ENCODE data around the gene ICAM1. TPM values are rescaled to one million over a fixed set of nuclear protein-coding genes. Genes with fewer than 3 reads are reported as not detected.

ICAM1 gene
- polyA plus RNA-seq, 3 donors from 2014 or later: 9.9 to 18.4 (median 18.0) TPM

GRCh38 chr19:10288662-10289166 lies 17.8 kb downstream of the ICAM1 start:
- Mint-ChIP-seq H3K27ac (peak overlapping the region in 3 of 6 donors; percentile 41 to 66 (median 49)), H3K36me3 (peaks cover 18 to 22% (median 18%) of the 10 kb centered on the region in 3 donors), H3K4me1 (peaks cover 75 to 83% of the 10 kb centered on the region in 2 donors), H3K27me3 (ENCODE audit: low read depth in 3 of 3) (peaks cover 44 to 70% (median 48%) of the 10 kb centered on the region in 3 donors), H3K9me3 (peaks cover 0 to 4% (median 0%) of the 10 kb centered on the region in 6 donors), H3K4me3 (peak overlapping the region; percentile 78 to 85 (median 83))
- DNase-seq: no peak

DNA sequence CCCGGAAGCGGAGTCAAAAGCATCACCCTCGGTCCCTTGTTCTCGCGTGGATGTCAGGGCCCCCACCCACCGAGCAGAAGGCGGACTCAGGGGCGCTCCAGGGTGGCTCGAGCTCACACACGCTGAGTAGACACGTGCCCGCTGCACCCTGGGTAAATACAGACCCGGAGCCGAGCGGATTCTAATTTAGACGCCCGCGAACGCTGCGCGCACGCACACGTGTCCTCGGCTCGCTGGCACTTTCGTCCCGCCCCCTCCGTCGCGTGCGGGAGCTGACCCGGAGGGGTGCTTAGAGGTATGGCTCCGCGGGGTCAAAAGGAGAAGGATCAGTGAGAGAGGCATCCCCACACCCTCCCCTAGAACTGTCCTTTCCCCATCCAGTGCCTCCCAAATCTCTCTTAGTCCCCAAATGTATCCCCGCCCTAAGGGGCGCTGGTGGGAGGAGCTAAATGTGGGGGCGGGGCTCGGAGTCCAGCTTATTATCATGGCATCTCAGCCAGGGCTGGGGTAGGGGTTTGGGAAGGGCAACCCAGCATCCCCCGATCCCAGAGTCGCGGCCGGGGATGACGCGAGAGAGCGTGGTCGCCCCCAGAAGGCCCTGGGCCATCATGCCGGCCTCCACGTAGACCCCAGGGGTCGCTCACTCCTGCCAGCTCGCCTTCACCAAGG lies 18.4 kb downstream of the ICAM1 start:
- peak overlapping the region in 3 of 6 donors; percentile 41 to 66 (median 49) for H3K27ac Mint-ChIP-seq
- peaks cover 18% of the 10 kb centered on the region in 3 donors for H3K36me3 Mint-ChIP-seq
- H3K27me3 Mint-ChIP-seq (ENCODE audit: low read depth in 3 of 3): peaks cover 44 to 75% (median 49%) of the 10 kb centered on the region in 3 donors
- H3K4me3 Mint-ChIP-seq: peak overlapping the region; percentile 78 to 85 (median 83)
- DNase-seq: peak; percentile 57 to 68 (median 63)
- H3K9me3 Mint-ChIP-seq: peaks cover 0 to 4% (median 0%) of the 10 kb centered on the region in 6 donors
- H3K4me1 Mint-ChIP-seq: peaks cover 75 to 83% of the 10 kb centered on the region in 2 donors

DNA sequence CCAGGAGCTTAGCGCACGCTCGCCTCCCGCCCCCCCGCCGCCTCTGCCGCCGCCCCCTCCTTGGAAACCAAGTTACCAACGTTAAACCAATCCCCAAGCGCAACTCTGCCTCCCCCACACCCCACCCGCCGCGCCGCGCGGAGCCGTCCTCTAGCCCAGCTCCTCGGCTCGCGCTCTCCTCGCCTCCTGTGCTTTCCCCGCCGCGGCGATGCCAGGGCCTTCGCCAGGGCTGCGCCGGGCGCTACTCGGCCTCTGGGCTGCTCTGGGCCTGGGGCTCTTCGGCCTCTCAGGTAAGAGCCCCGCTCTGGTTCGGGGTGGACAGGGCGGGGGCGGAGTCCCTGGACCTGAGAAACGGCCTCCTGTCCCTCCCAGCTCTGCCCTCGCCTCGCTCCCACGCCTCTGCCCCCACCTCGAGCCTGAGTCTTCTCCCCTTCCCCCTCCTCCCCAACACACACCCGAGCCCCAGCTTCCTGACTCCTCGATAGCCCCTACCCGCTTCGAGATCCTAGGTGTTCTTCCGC lies 19.0 kb downstream of the ICAM1 start, which contains the start of gene ICAM5:
Gene ICAM5 (plus strand): TSS at position 117 of the 521 bp plus-strand sequence. CDS start 92 bp downstream, at position 209.
- peak in 2 of 3 donors; percentile 24 to 36 for DNase-seq
- H3K36me3 Mint-ChIP-seq: peaks cover 13 to 17% (median 14%) of the 10 kb centered on the region in 3 donors
- peaks cover 0 to 4% (median 0%) of the 10 kb centered on the region in 6 donors for H3K9me3 Mint-ChIP-seq
- peaks cover 77 to 82% of the 10 kb centered on the region in 2 donors for H3K4me1 Mint-ChIP-seq
- peaks cover 50 to 77% (median 51%) of the 10 kb centered on the region in 3 donors for H3K27me3 Mint-ChIP-seq (ENCODE audit: low read depth in 3 of 3)
- H3K4me3 Mint-ChIP-seq: peak within 1 kb of the TSS; percentile 83 to 90 (median 85)
- peak within 1 kb of the TSS in 3 of 6 donors; percentile 41 to 66 (median 49) for H3K27ac Mint-ChIP-seq

- no peak for DNase-seq
- H3K27me3 Mint-ChIP-seq (ENCODE audit: low read depth in 3 of 3): peaks cover 51 to 77% (median 54%) of the 10 kb centered on the region in 3 donors
- peak overlapping the region; percentile 83 to 90 (median 85) for H3K4me3 Mint-ChIP-seq
- H3K4me1 Mint-ChIP-seq: peaks cover 76 to 78% of the 10 kb centered on the region in 2 donors
- peak overlapping the region in 1 of 6 donors; percentile 39 for H3K27ac Mint-ChIP-seq
- H3K36me3 Mint-ChIP-seq: peaks cover 8 to 11% (median 9%) of the 10 kb centered on the region in 3 donors
- peaks cover 0 to 2% (median 0%) of the 10 kb centered on the region in 6 donors for H3K9me3 Mint-ChIP-seq
Measured at GRCh38 chr19:10290357-10290875, 19.5 kb downstream of the ICAM1 start.

DNA sequence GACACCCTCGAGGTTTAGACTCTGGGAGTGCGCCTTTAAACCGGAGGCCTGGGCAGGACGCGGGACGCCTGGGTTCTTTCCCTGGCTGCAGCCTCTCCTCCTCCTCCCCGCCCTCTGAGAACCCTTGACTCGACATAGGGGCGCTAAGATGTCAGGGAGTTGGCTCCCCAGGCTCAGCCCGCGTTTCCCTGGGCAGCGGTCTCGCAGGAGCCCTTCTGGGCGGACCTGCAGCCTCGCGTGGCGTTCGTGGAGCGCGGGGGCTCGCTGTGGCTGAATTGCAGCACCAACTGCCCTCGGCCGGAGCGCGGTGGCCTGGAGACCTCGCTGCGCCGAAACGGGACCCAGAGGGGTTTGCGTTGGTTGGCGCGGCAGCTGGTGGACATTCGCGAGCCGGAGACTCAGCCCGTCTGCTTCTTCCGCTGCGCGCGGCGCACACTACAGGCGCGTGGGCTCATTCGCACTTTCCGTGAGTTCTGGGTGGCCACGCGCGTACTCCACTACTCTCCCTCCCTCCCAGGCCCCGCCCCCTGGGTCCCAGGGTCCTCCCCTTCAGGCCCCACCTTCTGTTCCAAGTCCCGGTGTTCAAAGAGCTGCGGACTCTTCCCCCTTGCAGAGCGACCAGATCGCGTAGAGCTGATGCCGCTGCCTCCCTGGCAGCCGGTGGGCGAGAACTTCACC lies 20.1 kb downstream of the ICAM1 start:
- Mint-ChIP-seq H3K4me1 (peaks cover 78% of the 10 kb centered on the region in 2 donors), H3K27me3 (ENCODE audit: low read depth in 3 of 3) (peaks cover 54 to 81% (median 59%) of the 10 kb centered on the region in 3 donors)
- DNase-seq: peak; percentile 54 to 59 (median 55)

GRCh38 chr19:10291554-10292205 lies 20.8 kb downstream of the ICAM1 start:
- Mint-ChIP-seq H3K4me3 (peak overlapping the region; percentile 83 to 90 (median 85)), H3K9me3 (peaks cover 0 to 3% (median 0%) of the 10 kb centered on the region in 6 donors), H3K36me3 (no peaks in the 10 kb centered on the region), H3K27ac (peak overlapping the region in 4 of 6 donors; percentile 39 to 73 (median 56)), H3K4me1 (peaks cover 71% of the 10 kb centered on the region in 2 donors), H3K27me3 (ENCODE audit: low read depth in 3 of 3) (peaks cover 54 to 76% (median 59%) of the 10 kb centered on the region in 3 donors)
- peak in 1 of 3 donors; percentile 17 for DNase-seq

More for the DNA sequence above, 20.1 kb downstream of the ICAM1 start:
- Mint-ChIP-seq H3K27ac (peak overlapping the region in 3 of 6 donors; percentile 32 to 71 (median 39)), H3K9me3 (peaks cover 0 to 2% (median 0%) of the 10 kb centered on the region in 6 donors), H3K4me3 (peak overlapping the region; percentile 83 to 90 (median 85)), H3K36me3 (peaks cover 2 to 6% (median 3%) of the 10 kb centered on the region in 3 donors)

- DNase-seq: peak; percentile 71 to 73 (median 72)
- peak overlapping the region; percentile 83 to 90 (median 85) for H3K4me3 Mint-ChIP-seq
- peak overlapping the region in 5 of 6 donors; percentile 39 to 73 (median 50) for H3K27ac Mint-ChIP-seq
- H3K4me1 Mint-ChIP-seq: peaks cover 65% of the 10 kb centered on the region in 2 donors
- no peaks in the 10 kb centered on the region for H3K36me3 Mint-ChIP-seq
- H3K27me3 Mint-ChIP-seq (ENCODE audit: low read depth in 3 of 3): peaks cover 48 to 72% (median 56%) of the 10 kb centered on the region in 3 donors
- H3K9me3 Mint-ChIP-seq: peaks cover 0 to 3% (median 0%) of the 10 kb centered on the region in 6 donors
Measured at GRCh38 chr19:10292206-10292788, 21.4 kb downstream of the ICAM1 start.

DNA sequence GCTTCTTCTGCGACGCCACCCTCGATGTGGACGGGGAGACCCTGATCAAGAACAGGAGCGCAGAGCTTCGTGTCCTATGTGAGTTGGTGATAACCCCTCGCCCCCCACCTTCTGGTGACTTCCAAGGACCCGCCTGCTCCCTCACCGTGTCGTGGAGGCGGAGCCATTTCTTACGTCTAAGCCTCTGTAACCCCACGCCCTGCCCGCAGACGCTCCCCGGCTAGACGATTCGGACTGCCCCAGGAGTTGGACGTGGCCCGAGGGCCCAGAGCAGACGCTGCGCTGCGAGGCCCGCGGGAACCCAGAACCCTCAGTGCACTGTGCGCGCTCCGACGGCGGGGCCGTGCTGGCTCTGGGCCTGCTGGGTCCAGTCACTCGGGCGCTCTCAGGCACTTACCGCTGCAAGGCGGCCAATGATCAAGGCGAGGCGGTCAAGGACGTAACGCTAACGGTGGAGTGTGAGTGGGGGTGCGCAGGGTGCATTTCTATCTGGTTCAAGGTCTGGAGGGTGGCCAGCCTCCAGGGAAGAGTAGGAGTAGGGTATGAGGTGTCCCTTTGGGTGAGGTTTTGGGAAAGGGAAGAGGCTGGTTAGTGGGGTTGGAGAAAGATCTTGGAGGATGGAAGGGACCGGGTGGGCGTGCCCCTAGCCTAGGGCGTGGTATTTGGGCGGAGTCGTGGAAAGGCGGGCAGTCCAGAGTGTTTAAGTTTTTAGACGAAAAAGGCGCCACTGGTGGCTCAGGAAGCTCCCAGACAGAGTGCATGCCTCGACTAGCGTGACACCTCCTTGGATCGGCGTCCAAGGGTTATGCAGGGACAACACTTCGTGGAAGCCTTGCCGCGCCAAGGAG lies 22.1 kb downstream of the ICAM1 start:
- Mint-ChIP-seq H3K27ac (peak overlapping the region in 5 of 6 donors; percentile 21 to 75 (median 50)), H3K36me3 (no peaks in the 10 kb centered on the region), H3K9me3 (peaks cover 0 to 3% (median 0%) of the 10 kb centered on the region in 6 donors), H3K27me3 (ENCODE audit: low read depth in 3 of 3) (peaks cover 43 to 64% (median 52%) of the 10 kb centered on the region in 3 donors), H3K4me1 (peaks cover 58% of the 10 kb centered on the region in 2 donors), H3K4me3 (peak overlapping the region; percentile 83 to 90 (median 85))
- peak in 2 of 3 donors; percentile 23 to 34 for DNase-seq

GRCh38 chr19:10293637-10294367 lies 22.9 kb downstream of the ICAM1 start:
- peak overlapping the region in 2 of 6 donors; percentile 39 to 75 for H3K27ac Mint-ChIP-seq
- H3K27me3 Mint-ChIP-seq (ENCODE audit: low read depth in 3 of 3): peaks cover 41 to 58% (median 47%) of the 10 kb centered on the region in 3 donors
- H3K9me3 Mint-ChIP-seq: peaks cover 0 to 3% (median 0%) of the 10 kb centered on the region in 6 donors
- no peaks in the 10 kb centered on the region for H3K36me3 Mint-ChIP-seq
- peaks cover 50 to 53% of the 10 kb centered on the region in 2 donors for H3K4me1 Mint-ChIP-seq
- H3K4me3 Mint-ChIP-seq: peak overlapping the region in 2 of 5 donors; percentile 86 to 90
- DNase-seq: no peak

DNA sequence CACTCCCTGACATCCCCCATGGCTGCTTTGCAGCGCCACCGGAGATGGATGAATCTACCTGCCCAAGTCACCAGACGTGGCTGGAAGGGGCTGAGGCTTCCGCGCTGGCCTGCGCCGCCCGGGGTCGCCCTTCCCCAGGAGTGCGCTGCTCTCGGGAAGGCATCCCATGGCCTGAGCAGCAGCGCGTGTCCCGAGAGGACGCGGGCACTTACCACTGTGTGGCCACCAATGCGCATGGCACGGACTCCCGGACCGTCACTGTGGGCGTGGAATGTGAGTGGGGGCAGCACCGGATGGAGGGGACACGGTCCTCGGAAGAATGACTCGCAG lies 23.4 kb downstream of the ICAM1 start:
- Mint-ChIP-seq H3K9me3 (peaks cover 0 to 3% (median 0%) of the 10 kb centered on the region in 6 donors), H3K27ac (no peak overlapping the region)

DNA sequence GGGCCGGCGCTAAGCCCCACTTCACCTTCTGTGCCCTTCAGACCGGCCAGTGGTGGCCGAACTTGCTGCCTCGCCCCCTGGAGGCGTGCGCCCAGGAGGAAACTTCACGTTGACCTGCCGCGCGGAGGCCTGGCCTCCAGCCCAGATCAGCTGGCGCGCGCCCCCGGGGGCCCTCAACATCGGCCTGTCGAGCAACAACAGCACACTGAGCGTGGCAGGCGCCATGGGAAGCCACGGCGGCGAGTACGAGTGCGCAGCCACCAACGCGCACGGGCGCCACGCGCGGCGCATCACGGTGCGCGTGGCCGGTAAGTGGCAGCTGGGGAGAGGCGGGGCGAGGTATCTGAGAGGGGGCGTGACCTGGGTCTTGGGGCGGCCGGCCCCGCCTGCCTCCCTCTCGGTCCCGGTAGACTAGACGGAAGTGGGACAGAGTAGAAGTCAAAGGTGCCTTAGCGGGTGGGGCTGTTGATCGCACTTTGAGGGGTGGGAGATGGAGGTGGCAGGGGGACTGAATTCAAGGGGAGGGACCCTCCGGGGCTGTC lies 24.5 kb downstream of the ICAM1 start:
- H3K4me1 Mint-ChIP-seq: peaks cover 37 to 41% of the 10 kb centered on the region in 2 donors
- peaks cover 0 to 3% (median 0%) of the 10 kb centered on the region in 6 donors for H3K9me3 Mint-ChIP-seq
- peak; percentile 74 to 81 (median 79) for DNase-seq
- H3K27me3 Mint-ChIP-seq (ENCODE audit: low read depth in 3 of 3): peaks cover 32 to 48% (median 42%) of the 10 kb centered on the region in 3 donors
- H3K36me3 Mint-ChIP-seq: no peaks in the 10 kb centered on the region
- H3K27ac Mint-ChIP-seq: peak overlapping the region; percentile 31 to 95 (median 85)
- peak overlapping the region; percentile 87 to 95 (median 91) for H3K4me3 Mint-ChIP-seq

More for the DNA sequence above, 23.4 kb downstream of the ICAM1 start:
- peaks cover 45 to 47% of the 10 kb centered on the region in 2 donors for H3K4me1 Mint-ChIP-seq
- DNase-seq: no peak
- H3K27me3 Mint-ChIP-seq (ENCODE audit: low read depth in 3 of 3): peaks cover 36 to 55% (median 47%) of the 10 kb centered on the region in 3 donors
- peak overlapping the region; percentile 29 to 92 (median 49) for H3K4me3 Mint-ChIP-seq
- no peaks in the 10 kb centered on the region for H3K36me3 Mint-ChIP-seq

Data from immature natural killer cell (primary cell).